ENCODE data around the gene ALK. TPM values are rescaled to one million over a fixed set of nuclear protein-coding genes. Genes with fewer than 3 reads are reported as not detected.

The ALK gene
- total RNA-seq, 2 experiments from 2014 or later, result not detected

- CTCF ChIA-PET, result no interaction called here
- POLR2A ChIA-PET, result no interaction called here
Observed at GRCh38 chr2:29562319-29562718, 359.1 kb downstream of the ALK start.

GRCh38 chr2:29561628-29562027 is 359.8 kb downstream of the ALK start:
- ChIA-PET CTCF (no interaction called here), POLR2A (no interaction called here)

DNA sequence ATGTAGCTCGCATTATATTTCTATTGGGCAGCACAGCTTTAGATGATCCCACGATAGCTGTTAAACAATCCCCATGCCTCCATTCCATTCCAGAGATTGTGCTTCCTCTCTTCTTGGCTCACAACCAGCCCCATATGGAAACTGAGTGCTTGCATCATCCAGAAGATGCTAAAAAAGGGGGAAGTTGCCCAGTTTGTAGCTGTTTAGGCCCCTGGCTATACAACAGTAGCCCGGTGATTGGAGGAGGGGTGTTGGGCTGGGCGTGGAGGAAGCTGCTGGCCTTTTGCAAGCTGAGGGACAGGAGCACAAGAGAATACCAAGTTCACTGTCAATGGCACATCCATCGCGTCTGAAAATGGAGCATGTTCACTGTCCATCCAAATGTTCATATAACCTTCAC is 360.2 kb downstream of the ALK start:
- ChIA-PET CTCF (no interaction called here), POLR2A (no interaction called here)

DNA sequence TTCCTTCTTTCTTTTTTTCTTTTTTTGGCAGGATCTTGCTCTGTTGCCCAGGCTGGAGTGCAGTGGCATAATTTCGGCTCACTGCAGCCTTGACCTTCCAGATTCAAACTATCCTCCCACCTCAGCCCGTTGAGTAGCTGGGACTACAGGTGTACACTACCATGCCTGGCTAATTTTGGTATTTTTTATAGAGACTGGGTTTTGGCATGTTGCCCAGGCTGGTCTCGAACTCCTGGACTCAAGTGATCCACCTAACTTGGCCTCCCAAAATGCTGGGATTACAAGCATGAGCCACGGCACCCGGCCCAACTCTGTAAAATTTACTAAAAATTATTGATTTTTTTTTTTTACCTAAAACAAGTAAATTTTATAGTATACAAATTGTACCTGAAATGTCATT is 360.8 kb downstream of the ALK start:
- POLR2A ChIA-PET, result no interaction called here
- CTCF ChIA-PET, result no interaction called here

DNA sequence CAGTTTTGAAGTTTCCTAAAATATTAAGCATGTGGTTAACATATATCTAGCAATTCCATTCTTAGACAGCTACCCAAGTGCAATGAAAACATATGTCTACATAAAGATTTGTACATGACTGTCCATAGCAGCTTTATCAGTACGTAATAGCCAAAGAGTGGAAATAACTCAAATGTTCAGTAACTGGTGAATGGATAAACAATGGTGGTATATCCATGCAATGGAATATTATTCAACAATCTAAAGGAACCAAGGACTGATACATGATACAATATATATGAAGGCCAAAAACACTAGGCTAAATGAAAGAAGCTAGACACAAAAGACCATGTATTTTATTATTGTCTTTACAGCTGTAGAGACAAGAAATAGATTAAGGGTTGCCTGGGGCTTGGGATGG is 361.4 kb downstream of the ALK start:
- CTCF ChIA-PET, result no interaction called here
- POLR2A ChIA-PET, result no interaction called here

DNA sequence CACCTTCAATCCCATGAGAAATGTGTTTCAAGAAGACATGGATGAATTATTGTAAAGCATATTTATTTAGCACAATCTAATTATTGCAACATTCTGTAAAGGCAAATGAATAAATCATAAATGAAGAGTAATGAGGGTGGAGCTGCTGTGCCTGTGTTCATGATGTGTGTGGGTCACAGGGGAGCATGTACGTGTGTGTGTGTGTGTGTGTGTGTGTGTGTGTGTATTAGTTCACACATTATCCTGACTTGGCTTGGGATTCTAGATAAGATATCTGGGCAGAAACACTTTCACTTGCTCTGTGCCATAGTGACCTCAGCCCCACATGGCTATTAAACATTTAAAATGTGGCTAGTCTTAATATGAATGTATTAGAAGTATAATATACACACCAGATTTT is 361.8 kb downstream of the ALK start:
- ChIA-PET CTCF (no interaction called here), POLR2A (no interaction called here)

GRCh38 chr2:29558097-29558496 is 363.3 kb downstream of the ALK start:
- ChIA-PET CTCF (no interaction called here), POLR2A (no interaction called here)

- CTCF ChIA-PET, result no interaction called here
- POLR2A ChIA-PET, result no interaction called here
Observed at GRCh38 chr2:29557268-29557667, 364.1 kb downstream of the ALK start.

DNA sequence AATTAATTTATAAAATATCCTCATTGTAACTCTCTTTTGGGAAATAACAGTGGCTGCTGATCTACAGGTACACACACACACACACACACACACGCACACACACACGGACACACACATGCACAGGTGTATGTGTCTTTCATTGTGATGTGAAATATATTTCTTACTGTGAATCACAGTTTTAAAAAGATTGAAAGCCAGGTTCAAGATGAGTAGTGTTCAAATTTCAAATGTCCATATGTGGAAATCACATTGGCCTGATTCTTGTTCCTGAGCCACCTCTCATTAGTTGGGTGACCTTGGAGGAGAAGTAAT is 372.4 kb downstream of the ALK start:
- ChIA-PET POLR2A (no interaction called here), CTCF (no interaction called here)

DNA sequence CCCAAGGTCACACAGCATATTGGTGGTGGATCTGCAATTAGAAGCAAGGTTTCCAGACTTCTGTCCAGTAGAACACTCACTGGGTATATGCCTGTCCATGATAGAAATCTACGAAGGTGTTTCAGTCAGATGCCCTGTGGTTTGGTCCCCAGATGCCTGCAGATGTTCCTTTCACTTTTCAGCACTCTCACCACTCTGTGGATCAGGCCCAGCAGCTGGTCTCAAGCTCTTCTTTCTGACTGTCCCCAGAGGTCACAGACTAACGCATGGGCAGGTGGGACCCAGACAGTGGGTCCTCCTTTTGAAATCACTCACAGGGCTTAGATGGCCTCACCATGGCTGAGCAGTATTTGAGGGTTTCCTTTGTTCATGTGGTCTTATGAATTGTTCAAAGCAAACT is 376.5 kb downstream of the ALK start:
- CTCF ChIA-PET, result no interaction called here
- POLR2A ChIA-PET, result no interaction called here

DNA sequence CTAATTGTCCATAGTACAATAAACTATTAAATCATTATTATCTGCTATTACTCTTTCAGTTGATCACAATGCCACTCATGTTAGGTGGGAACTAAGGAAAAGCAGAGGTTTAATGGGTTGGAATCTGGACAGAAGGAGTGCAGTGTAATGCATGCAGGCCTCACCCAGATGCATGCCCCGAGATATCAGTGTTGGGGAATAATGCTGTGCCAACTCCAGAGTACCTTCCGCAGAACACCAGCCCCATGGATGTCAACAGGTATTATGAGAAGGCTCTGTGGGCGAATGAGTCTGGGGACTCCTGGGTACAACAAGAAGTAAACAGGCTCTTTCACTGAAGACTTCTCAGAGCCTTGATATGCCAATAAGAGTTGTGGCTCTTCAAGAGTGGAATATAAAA is 377.4 kb downstream of the ALK start:
- ChIA-PET CTCF (no interaction called here), POLR2A (no interaction called here)

- CTCF ChIA-PET, result interaction anchor here (0.9 kb wide), 1 partner anchor 11 kb away, joined by 3 read pairs; no protein-coding TSS in a partner anchor
- POLR2A ChIA-PET, result no interaction called here
Observed at GRCh38 chr2:29535188-29535587, 386.2 kb downstream of the ALK start.

DNA sequence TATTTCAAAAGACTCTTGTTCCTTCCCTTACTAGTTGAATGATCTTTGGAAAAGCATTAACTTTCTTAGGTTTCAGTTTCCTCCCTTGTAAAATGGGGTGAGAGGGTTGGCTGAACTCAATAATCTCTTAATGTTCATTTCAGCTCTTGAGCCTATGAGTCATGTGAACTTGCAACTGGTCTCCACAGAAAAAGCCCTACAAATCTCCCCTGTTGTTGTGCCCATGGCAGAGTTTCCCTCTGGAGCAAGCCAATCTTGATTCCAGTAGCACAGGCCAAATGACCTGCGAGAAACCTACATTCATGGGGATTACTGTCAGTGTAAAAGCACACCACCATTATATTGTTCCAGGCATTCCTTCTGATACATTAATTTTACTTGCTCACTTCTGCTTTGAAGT is 388.9 kb downstream of the ALK start:
- POLR2A ChIA-PET, result no interaction called here

GRCh38 chr2:29531626-29532025 is 389.8 kb downstream of the ALK start:
- CTCF ChIA-PET, result no interaction called here
- POLR2A ChIA-PET, result no interaction called here

More for the DNA sequence above, 388.9 kb downstream of the ALK start:
- CTCF ChIA-PET, result no interaction called here

DNA sequence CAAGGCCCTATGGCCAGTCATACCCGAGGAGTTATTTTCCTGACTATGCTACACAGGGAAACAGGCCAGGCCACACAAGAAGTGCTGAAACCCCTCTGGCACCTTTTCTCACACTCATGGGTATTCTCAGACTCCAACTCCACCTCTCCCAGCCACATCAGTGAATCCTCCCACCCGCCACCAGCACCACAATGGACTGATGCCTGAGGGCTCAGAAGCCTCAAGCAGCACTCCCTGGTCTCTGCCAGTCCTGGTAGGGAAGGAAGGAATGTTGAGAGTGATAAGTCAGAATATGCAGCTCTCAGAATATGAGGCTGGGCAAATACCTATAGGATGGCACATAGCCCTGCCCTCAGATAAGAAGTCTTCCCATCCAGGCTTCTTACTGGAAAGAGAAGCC is 391.1 kb downstream of the ALK start:
- POLR2A ChIA-PET, result no interaction called here

GRCh38 chr2:29528891-29529520 is 392.4 kb downstream of the ALK start:
- ChIA-PET CTCF (no interaction called here), POLR2A (no interaction called here)

More for the DNA sequence above, 391.1 kb downstream of the ALK start:
- CTCF ChIA-PET, result no interaction called here

- CTCF ChIA-PET, result no interaction called here
- POLR2A ChIA-PET, result no interaction called here
Observed at GRCh38 chr2:29528371-29528770, 393.0 kb downstream of the ALK start.

- POLR2A ChIA-PET, result no interaction called here
- CTCF ChIA-PET, result no interaction called here
Observed at GRCh38 chr2:29527947-29528346, 393.4 kb downstream of the ALK start.

- ChIA-PET POLR2A (no interaction called here), CTCF (no interaction called here)
Observed at GRCh38 chr2:29526587-29527586, 394.5 kb downstream of the ALK start.

GRCh38 chr2:29525921-29526320 is 395.5 kb downstream of the ALK start:
- POLR2A ChIA-PET, result no interaction called here

GRCh38 chr2:29524652-29525051 is 396.7 kb downstream of the ALK start:
- CTCF ChIA-PET, result interaction anchor here (1.2 kb wide), 1 partner anchor 10 kb away, joined by 3 read pairs; no protein-coding TSS in a partner anchor

More at GRCh38 chr2:29525921-29526320, 395.5 kb downstream of the ALK start:
- CTCF ChIA-PET, result no interaction called here

More at GRCh38 chr2:29524652-29525051, 396.7 kb downstream of the ALK start:
- POLR2A ChIA-PET, result no interaction called here

All from activated CD8-positive, alpha-beta memory T cell treated with anti-CD3 and anti-CD28 coated beads for 36 hours (primary cell).